Jurkat, Clone E6-1 (cell line): ENCODE data around the gene SLC17A5.
"Not testable (repeated sequence)": the region's sequence is repeated elsewhere in the genome, so short reads cannot be mapped to it uniquely, and the experiment has no call there.

Experiments used
- DNase-seq: peaks from one replicate; pipeline ENCODE4 v3.0.0-alpha.2; 2011; ENCODE audit warnings: low read depth, low spot score
- H3K4me3 ChIP-seq: 2 replicates; pipeline ENCODE4 v1.5.1; 2011; ENCODE audit warnings: mild to moderate bottlenecking, low read length, control low read depth, moderate library complexity

Gene SLC17A5

GRCh38 chr6:73636048-73636447 is 17.7 kb downstream of the SLC17A5 start:
- no peak for DNase-seq

DNA sequence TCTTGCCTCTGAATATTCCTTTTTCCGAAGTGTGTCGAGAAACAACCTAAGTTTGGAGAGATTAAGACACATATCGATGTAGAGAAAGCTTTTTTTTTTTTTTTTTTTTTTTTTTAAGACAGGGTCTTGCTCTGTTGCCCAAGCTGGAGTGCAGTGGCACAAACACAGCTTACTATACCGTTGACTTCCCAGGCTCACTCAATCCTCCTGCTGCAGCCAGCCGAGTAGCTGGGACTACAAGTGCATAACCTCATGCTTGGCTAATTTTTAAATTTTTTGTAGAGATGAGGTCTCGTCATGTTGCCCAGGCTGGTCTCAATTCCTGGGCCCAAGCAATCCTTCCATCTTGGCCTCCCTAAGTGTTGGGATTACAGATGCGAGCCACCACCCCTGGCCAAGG is 21.4 kb downstream of the SLC17A5 start:
- DNase-seq, result no peak
- no peak overlapping the region for H3K4me3 ChIP-seq

More at GRCh38 chr6:73636048-73636447, 17.7 kb downstream of the SLC17A5 start:
- H3K4me3 ChIP-seq, result no peak overlapping the region

DNA sequence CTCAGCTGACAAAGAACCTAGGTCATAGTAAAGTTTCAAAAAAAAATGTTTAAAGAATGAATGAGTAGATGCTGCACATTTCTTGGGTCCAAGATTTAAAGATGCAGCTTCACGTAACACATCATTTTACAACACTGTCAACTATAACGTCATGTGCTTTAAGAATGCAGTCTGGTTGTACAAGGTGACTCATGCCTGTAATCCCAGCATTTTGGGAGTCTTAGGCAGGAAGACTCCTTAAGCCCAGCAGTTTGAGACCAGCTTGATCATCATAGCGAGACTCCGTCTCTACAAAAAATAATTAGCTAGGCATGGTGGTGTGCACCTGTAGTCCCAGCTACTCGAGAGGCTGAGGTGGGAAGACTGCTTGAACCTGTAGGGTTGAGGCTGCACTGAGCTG is 21.9 kb downstream of the SLC17A5 start:
- no peak for DNase-seq

GRCh38 chr6:73630401-73630800 is 23.4 kb downstream of the SLC17A5 start:
- no peak for DNase-seq
- H3K4me3 ChIP-seq, result no peak overlapping the region

More for the DNA sequence above, 21.9 kb downstream of the SLC17A5 start:
- no peak overlapping the region for H3K4me3 ChIP-seq

DNA sequence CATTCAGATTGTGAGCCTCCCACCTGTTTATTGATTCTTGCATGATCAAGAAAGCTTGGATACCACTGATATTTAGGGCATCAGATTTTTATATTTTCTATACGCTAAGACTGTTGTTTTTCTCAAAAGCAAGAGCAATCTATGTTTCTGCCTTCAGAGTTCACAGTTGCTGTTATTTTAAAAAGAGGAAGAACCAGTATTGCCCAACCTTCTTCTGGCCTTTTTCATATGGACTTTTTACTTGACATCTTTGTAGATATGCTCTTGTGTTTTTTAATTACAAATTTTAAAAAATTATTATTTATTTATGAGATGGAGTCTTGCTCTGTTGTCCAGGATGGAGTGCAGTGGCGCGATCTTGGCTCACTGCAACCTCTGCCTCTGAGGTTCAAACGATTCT is 28.9 kb downstream of the SLC17A5 start:
- DNase-seq, result no peak
- H3K4me3 ChIP-seq, result no peak overlapping the region

- H3K4me3 ChIP-seq, DNase-seq: not testable (repeated sequence)
Measured at GRCh38 chr6:73623480-73623879, 30.3 kb downstream of the SLC17A5 start.

GRCh38 chr6:73618082-73618481 is 35.7 kb downstream of the SLC17A5 start:
- not testable (repeated sequence) for H3K4me3 ChIP-seq, DNase-seq

DNA sequence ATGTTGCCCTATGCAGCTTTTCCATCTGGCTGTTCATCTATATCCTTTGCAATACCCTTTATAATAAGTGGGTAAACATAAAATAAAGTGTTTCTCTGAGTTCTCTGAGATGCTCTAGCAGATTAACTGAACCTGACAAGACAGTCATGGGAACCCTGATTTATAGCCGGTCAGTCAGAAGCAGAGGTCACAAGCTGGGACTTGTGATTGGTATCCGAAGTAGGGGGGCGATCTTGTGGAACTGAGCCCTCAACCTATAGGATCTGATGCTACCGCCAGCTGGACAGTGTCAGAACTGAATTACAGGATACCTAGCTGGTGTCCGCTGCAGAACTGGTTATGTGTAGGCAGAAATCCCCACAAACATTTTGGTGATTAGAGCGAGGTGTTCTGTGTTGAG is 39.0 kb downstream of the SLC17A5 start:
- no peak overlapping the region for H3K4me3 ChIP-seq
- DNase-seq, result no peak

DNA sequence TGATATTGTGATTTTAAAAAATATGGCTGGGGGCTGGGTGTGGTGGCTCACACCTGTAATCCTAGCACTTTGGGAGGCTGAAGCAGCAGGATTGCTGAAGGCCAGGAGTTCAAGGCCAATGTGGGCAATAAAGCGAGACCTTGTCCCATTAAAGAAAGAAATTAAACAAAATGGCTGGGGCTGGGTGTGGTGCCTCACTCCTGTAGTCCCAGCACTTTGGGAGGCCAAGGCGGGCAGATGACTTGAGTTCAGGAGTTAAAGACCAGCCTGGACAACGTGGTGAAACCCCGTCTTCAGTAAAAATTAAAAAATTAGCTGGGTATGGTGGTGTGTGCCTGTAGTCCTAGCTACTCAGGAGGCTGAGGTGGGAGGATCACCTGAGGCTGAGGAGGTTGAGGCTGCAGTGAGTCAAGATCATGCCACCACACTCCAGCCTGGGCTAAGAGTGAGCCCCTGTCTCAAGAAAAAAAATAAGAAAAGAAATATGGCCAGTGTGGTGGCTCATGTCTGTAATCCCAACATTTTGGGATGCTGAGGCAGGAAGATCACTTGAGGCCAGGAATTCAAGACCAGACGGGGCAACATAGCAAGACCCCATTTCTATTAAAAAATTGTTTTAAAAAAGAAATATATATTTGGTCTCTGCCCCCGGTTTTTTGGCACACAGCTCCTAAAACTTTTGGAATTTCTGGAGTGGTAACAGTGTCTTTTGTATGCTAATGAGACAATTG is 39.8 kb downstream of the SLC17A5 start:
- no peak overlapping the region for H3K4me3 ChIP-seq
- no peak for DNase-seq

- DNase-seq, result no peak
- H3K4me3 ChIP-seq, result no peak overlapping the region
Measured at GRCh38 chr6:73612611-73613010, 41.2 kb downstream of the SLC17A5 start.

GRCh38 chr6:73610444-73611275 is 43.1 kb downstream of the SLC17A5 start:
- DNase-seq, result peak; percentile 24
- H3K4me3 ChIP-seq, result no peak overlapping the region

DNA sequence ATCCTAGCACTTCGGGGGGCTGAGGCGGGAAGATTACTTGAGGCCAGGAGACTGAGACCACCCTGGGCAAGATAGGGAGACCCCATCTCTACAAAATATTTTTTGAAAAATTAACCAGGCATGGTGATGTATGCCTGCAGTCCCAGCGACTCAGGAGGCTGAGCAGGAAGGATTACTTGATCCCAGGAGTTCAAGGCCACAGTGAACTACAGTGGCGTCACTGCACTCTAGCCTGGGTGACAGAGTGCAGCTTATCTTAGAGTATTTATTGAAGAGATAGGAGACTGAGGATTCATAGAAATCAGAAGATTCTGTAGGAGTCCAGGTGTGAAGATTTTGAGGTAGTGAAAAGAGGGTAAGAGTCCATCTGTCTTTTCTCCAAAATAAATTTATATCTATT is 45.0 kb downstream of the SLC17A5 start:
- no peak overlapping the region for H3K4me3 ChIP-seq
- no peak for DNase-seq

DNA sequence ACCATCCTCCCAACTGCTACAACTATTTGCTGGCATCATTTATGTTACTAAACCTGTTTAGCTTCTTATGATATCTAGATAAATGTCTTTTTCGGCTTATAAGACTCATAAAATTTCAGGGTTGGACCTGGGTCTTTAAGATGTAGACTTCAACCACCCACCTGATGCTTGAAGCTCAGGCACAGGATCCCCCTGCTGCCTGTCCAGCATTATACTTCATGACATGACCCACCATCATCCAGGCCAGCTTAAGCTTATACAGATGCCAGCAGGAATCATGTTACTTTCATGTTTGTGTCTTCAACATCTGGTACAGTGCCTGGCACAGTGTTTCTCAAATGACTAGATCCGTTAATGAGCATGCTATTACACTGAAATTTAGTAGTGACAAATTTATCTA is 47.4 kb downstream of the SLC17A5 start:
- no peak overlapping the region for H3K4me3 ChIP-seq
- no peak for DNase-seq

- H3K4me3 ChIP-seq, result no peak overlapping the region
- no peak for DNase-seq
Measured at GRCh38 chr6:73604461-73604860, 49.3 kb downstream of the SLC17A5 start.

GRCh38 chr6:73604020-73604419 is 49.8 kb downstream of the SLC17A5 start:
- no peak for DNase-seq
- H3K4me3 ChIP-seq, result no peak overlapping the region

- DNase-seq, result no peak
- H3K4me3 ChIP-seq, result no peak overlapping the region
Measured at GRCh38 chr6:73586416-73586974, 67.3 kb downstream of the SLC17A5 start.

GRCh38 chr6:73585566-73586415 is 68.0 kb downstream of the SLC17A5 start:
- peak overlapping the region; percentile 37 for H3K4me3 ChIP-seq
- peak; percentile 56 for DNase-seq

- H3K4me3 ChIP-seq, result no peak overlapping the region
- no peak for DNase-seq
Measured at GRCh38 chr6:73581293-73581692, 72.5 kb downstream of the SLC17A5 start.
